Endothelial cell of umbilical vein (primary cell): Measurements from ENCODE around the gene SIN3A. TPM values are rescaled to one million over a fixed set of nuclear protein-coding genes. Genes with fewer than 3 reads are reported as not detected.

Experiments used
- BruUV-seq: library from RNA; stranded (reverse); fragments of 400-500 nt; replicated peaks from 2 replicates; lab custom pipeline; 2021; lab: Mats Ljungman, UMichigan
- CTCF ChIA-PET: fragments of 300-600, 350-600 bp; sonication (Branson Sonifier 250); formaldehyde crosslinking; loops from one replicate; lab custom pipeline; 2021; ENCODE audit warnings: antibody characterized with exemption, inconsistent platforms; lab: Charles Lee
- POLR2A ChIA-PET: fragments of 300-600, 350-600 bp; sonication (Branson Sonifier 250); formaldehyde crosslinking; loops from one replicate; lab custom pipeline; 2021; ENCODE audit warnings: antibody characterized with exemption, inconsistent platforms; lab: Charles Lee
- DNase-seq: peaks from one replicate; pipeline ENCODE4 v3.0.0-alpha.2; 2011; ENCODE audit warnings: low read depth, low spot score
- FAIRE-seq: peaks from 2 replicates; lab custom pipeline; 2011; peaks lifted over from hg19 to GRCh38; lab: Jason Lieb, UNC
- H2AFZ ChIP-seq: 2 replicates; pipeline ENCODE4 v1.6.0; 2012; ENCODE audit warnings: low read depth, low read length, control low read depth, inconsistent platforms
- H3K27ac ChIP-seq: 2 replicates; pipeline ENCODE4 v1.5.1; 2011; ENCODE audit warnings: low read depth, mild to moderate bottlenecking, control low read depth, low read length, moderate library complexity; ENCODE audit not compliant: insufficient read depth
- H3K27me3 ChIP-seq, 2 experiments: 2 replicates each; pipeline versions ENCODE4 v1.6.0 to v1.6.1; 2011; ENCODE audit warnings: low read length in 2 of 2, mixed read lengths in 1 of 2; ENCODE audit not compliant: control insufficient read depth in 2 of 2, insufficient read depth in 2 of 2
- H3K36me3 ChIP-seq, 2 experiments: 2 replicates in 1 of 2; 3 replicates in 1 of 2; pipeline ENCODE4 v1.5.1; 2011; ENCODE audit warnings: low read length in 2 of 2, mild to moderate bottlenecking in 1 of 2, moderate library complexity in 1 of 2; ENCODE audit not compliant: control insufficient read depth in 2 of 2, insufficient read depth in 2 of 2; ENCODE audit errors: extremely low read depth in 1 of 2
- H3K4me1 ChIP-seq: 3 replicates; pipeline ENCODE4 v1.5.1; 2011; ENCODE audit warnings: mild to moderate bottlenecking, low read length; ENCODE audit not compliant: control insufficient read depth, insufficient read depth; ENCODE audit errors: extremely low read depth
- H3K4me2 ChIP-seq: 2 replicates; pipeline ENCODE4 v1.6.1; 2011; ENCODE audit warnings: low read length, control low read depth, mixed read lengths; ENCODE audit not compliant: insufficient read depth
- H3K4me3 ChIP-seq, 3 experiments: fragments of 200-600 bp in 1 of 3; sonication (generic), shearing (Covaris generic) in 1 of 3; replicated peaks in 1 of 3; 2 replicates each; pipeline ENCODE4 v1.5.1; 2011 to 2016; ENCODE audit warnings: control low read depth in 3 of 3, low read length in 3 of 3, mild to moderate bottlenecking in 2 of 3, inconsistent platforms in 1 of 3, low read depth in 1 of 3, moderate library complexity in 1 of 3; ENCODE audit not compliant: insufficient read depth in 1 of 3
- H3K79me2 ChIP-seq: 2 replicates; pipeline ENCODE4 v1.6.0; 2012; ENCODE audit warnings: low read length, inconsistent platforms; ENCODE audit not compliant: control insufficient read depth, insufficient read depth
- H3K9ac ChIP-seq: replicated peaks from 2 replicates; pipeline ENCODE3; 2011; ENCODE audit warnings: low read length, control low read depth; ENCODE audit not compliant: insufficient read depth; ENCODE audit errors: extremely low read depth
- H3K9me1 ChIP-seq: replicated peaks from 3 replicates; pipeline ENCODE4 v1.6.0; 2011; ENCODE audit warnings: mild to moderate bottlenecking, low read length; ENCODE audit not compliant: control insufficient read depth, insufficient read depth; ENCODE audit errors: extremely low read depth
- H3K9me3 ChIP-seq: replicated peaks from 2 replicates; pipeline ENCODE4 v1.5.1; 2012; ENCODE audit warnings: low read length, inconsistent platforms; ENCODE audit not compliant: control insufficient read depth, insufficient read depth
- H4K20me1 ChIP-seq: replicated peaks from 2 replicates; pipeline ENCODE3; 2011; ENCODE audit warnings: mild to moderate bottlenecking, low read length; ENCODE audit not compliant: control insufficient read depth, insufficient read depth; ENCODE audit errors: extremely low read depth
- CTCF ChIP-seq, 2 donors: IDR thresholded peaks; 1 replicate in 1 of 2; 2 replicates in 1 of 2; pipeline ENCODE4 v1.5.1; 2011; ENCODE audit warnings: low read length in 2 of 2, mild to moderate bottlenecking in 2 of 2, moderate library complexity in 2 of 2, control low read depth in 1 of 2, inconsistent platforms in 1 of 2, low read depth in 1 of 2; ENCODE audit not compliant: insufficient read depth in 1 of 2; ENCODE audit errors: extremely low read depth in 1 of 2
- MAX ChIP-seq: IDR thresholded peaks from 2 replicates; pipeline ENCODE4 v1.6.1; 2011; ENCODE audit not compliant: insufficient read depth, insufficient read length
- POLR2A ChIP-seq: IDR thresholded peaks from 2 replicates; pipeline ENCODE4 v1.6.1; 2012; ENCODE audit warnings: low read depth, mild to moderate bottlenecking, control low read depth, low read length
- dilution Hi-C: fragments of 300-500 bp; cut with MboI; formaldehyde crosslinking; loops from one replicate; pipeline ENCODE4 v1.15.0; 2019; ENCODE audit warnings: low sequenced_read_pairs; ENCODE audit not compliant: extremely low pct_ligation_motif_present
- intact Hi-C: fragments of 100-400 bp; cut with micrococcal nuclease; formaldehyde crosslinking; loops from one replicate; pipeline ENCODE4 v1.10.0; 2022
- polyA plus RNA-seq, 4 experiments: library from polyadenylated mRNA; depleted of rRNA in 3 of 4; stranded (reverse) in 3 of 4; unstranded in 1 of 4; fragments of >200 nt; gene quantifications; 2 replicates each; pipeline versions ENCODE4 v1.2.1 to v1.2.3, GENCODE V29; 2011 to 2012; ENCODE audit warnings: missing spikeins in 1 of 4
- total RNA-seq: library from RNA; stranded (reverse); gene quantifications from 2 replicates; pipeline ENCODE4 v1.2.3, GENCODE V29; 2021

Gene SIN3A
- total and polyA plus RNA-seq, 2 donors (not counting 3 experiments of a cell fraction or from before 2014, with no cell fraction given), result 30.6 to 44.5 TPM

GRCh38 chr15:75358771-75359536 lies 92.5 kb downstream of the SIN3A start:
- dilution Hi-C loops, result no loop called here
- peaks cover 4 to 50% of the 10 kb centered on the region in 2 experiments for H3K36me3 ChIP-seq
- H3K4me1 ChIP-seq, result no peaks in the 10 kb centered on the region
- no peak overlapping the region for H3K27ac ChIP-seq
- no peaks in the 10 kb centered on the region for H4K20me1 ChIP-seq
- FAIRE-seq, result no peak
- no peak overlapping the region for H3K4me2 ChIP-seq
- H2AFZ ChIP-seq, result no peak overlapping the region
- no peaks in the 10 kb centered on the region for H3K9me3 ChIP-seq
- TF ChIP-seq MAX, result no peak
- TF ChIP-seq CTCF (IDR thresholded peaks at IDR 0.05; ENCODE audit: extremely low read depth in 1 of 2, insufficient read depth in 1 of 2, low read depth in 1 of 2, low read length in 2 of 2), result no peak
- TF ChIP-seq POLR2A, result peak; percentile 17
- no peak overlapping the region for H3K4me3 ChIP-seq
- no peaks in the 10 kb centered on the region for H3K9me1 ChIP-seq
- DNase-seq, result no peak
- BruUV-seq, result no TSS peak
- H3K27me3 ChIP-seq, result no peaks in the 10 kb centered on the region
- H3K9ac ChIP-seq, result no peak overlapping the region
- intact Hi-C loops, result no loop called here
- ChIA-PET POLR2A (no interaction called here), CTCF (interaction anchor here (0.6 to 2.3 kb wide), 2 partner anchors 10 to 1679 kb away, joined by 3 to 9 read pairs; partner anchors contain the start of gene MAN2C1)
- no peaks in the 10 kb centered on the region for H3K79me2 ChIP-seq
